HG03521 (cell line): ENCODE measurements around the gene RBM39.
"Not testable (repeated sequence)": the region's sequence is repeated elsewhere in the genome, so short reads cannot be mapped to it uniquely, and the experiment has no call there.

Experiments
- ATAC-seq: cut with Tn5 transposase; IDR thresholded peaks from one replicate; pipeline ENCODE4 v1.9.1; 2021; ENCODE audit warnings: mild to moderate bottlenecking, moderate library complexity; ENCODE audit not compliant: unreplicated experiment

Gene RBM39

DNA sequence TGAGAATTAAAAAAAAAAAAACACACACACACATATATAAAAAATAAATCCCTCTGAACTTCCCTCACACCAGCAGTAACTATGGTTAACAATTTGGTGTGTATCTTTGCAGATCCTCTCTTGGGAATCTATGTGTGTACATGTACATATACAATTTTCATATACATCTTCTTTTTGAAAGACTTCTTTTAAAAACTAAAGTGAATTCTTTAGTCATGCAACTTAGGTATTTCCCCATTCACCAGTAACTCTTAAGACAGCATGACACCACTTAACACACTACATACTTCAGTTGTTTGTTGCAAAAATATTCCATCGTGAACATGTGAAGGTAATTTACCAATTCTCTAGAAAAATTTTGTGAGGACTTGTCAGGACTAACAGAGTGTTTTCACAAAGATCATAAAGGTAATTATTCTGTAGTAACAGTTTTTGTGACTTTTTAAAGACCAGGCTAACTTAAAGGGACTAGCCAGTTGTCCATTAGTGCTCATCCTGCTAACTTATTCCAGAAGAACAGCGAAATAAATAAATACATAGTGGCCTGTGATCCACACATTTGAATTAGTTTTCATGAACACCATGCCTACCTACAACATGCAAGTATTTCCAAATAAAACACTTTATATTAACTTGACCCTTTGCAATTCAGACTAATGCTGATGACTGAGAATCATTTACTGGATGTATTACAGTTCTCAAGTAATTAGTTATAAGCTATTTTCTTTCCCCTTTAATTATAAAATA lies 12.1 kb downstream of the RBM39 start:
- ATAC-seq = no peak

DNA sequence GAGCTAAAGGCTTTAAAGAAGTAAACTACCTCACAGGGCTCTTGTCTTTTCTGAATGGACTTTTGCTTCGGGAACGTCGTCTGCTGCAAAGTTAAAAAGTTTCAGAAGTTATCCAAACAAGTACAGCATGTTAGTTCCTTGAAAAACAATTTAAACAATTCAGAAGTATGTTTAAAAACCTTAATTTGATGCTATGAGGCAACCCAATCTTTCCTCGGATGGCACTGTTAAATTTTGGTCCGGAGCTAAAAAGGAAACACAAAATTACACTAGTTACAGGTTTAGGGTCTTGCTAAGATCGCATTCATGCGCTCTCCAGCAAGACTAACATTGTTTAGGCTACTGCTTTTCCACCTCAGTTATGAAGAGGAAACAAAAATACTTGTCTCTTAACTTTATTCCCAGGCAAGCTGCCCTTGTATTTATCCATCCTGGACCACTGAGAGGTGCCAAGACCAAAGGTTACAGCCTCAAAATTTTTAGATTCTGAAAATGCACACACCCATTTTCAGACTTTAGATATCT lies 12.7 kb downstream of the RBM39 start:
- no peak for ATAC-seq

DNA sequence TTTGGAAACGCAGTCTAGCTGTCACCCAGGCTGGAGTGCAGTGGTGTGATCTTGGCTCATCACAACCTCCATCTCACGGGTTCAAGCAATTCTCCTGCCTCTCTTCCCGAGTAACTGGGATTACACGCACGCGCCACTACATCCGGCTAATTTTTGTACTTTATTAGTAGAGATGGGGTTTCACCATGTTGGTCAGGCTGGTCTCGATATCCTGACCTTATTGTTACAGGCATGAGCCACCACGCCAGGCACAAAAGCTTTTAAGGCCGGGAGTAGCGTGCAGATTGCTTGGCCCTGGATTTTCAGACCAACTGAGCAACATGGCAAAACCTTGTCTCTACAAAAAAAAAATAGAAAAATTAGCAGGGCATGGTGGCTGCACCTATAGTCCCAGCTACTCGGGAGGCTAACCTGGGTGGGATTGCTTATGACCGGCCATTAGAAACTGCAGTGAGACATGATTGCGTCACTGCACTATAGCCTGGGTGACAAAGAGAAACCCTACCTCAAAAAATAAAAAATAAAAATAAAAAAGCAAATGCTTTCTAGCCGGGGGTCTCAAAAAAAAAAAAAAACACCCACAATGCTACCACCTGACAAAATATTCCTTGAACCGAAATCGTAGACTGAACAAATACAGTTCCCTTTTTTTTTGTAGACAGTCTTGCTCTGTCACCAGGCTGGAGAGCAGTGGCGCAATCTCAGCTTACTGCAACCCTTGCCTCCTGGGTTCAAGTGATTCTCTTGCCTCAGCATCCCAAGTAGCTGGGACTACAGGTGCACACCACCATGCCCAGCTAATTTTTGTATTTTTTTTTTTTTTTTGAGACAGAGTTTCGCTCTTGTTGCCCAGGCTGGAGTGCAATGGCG lies 15.0 kb downstream of the RBM39 start:
- ATAC-seq = no peak

DNA sequence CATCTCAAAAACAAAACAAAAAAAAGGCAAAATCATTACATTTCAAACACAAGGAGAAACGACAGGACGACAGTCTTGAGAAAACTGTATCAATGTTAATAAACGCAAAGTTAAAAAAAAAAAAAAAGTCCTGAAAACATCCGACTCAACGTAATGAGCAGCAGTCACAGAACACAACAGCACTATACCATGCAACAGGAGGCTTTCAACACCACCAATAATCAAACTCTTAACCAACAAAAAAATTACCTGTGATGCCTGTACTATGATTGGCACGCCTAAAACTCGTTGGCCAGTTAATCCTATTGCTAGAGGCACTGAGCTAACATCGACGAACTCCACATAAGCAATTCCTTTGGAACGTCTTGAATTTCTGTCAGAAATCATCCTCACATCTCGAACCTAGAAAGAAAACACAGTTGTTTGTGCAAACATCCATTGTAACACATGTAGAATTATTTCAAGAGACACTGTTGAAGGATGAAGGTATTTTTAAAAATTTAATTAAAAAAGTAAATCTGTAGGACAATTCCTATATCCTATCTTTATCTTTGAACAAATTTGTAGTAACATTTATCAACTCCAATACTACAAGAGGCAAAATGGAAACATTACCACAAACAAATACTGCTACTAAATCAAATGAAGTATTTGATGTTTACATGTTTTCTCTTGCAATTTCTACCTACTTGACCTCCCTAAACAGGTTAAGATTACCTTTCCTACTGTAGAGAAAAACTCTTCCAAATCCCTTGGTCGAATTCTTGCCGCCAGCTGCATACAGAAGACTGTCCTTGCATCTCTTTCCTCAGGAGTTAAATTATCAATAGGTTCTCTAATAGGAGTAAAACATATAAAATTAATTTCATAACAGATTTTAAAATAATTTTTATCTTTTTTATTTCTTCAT lies 17.5 kb downstream of the RBM39 start:
- no peak for ATAC-seq

DNA sequence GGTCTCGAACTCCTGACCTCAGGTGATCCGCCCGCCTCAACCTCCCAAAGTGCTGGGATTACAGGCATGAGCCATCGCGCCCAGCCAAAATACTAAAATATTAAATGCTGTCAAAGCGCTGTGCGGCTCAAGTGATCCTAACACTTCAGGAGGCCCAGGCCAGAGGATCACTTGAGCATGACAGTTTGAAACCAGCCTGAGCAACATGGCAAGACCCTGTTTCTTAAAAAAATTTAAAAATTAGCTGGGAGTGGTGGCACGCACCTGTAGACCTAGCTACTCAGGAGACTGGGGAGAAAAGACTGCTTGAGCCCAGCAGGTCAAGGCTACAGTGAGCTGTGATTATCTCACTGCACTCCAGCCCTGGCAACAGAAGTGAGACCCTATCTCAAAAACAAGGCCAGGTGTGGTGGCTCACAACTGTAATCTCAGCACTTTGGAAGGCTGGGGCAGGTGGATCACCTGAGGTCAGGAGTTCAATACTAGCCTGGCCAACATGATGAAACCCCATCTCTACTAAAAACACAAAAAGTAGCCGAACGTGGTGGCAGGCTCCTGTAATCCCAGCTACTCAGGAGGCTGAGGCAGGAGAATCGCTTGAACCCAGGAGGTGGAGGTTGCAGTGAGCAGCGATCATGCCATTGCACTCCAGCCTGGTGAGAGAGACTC lies 18.3 kb downstream of the RBM39 start:
- ATAC-seq = not testable (repeated sequence)

DNA sequence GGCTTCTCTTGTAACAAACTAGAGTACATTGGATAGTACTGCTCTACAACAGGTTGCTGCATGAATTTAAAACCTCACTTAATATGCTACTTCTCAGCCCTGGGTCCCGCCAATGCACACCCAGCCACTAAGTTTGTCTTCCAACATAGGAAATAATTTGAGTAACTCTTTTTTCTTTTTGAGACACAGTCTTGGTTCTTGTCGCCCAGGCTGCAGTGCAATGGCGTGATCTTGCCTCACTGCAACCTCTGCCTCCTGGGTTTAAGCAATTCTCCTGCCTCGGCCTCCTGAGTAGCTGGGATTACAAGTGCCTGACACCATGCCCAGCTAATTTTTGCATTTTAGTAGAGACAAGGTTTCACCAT lies 18.8 kb downstream of the RBM39 start:
- ATAC-seq = not testable (repeated sequence)

DNA sequence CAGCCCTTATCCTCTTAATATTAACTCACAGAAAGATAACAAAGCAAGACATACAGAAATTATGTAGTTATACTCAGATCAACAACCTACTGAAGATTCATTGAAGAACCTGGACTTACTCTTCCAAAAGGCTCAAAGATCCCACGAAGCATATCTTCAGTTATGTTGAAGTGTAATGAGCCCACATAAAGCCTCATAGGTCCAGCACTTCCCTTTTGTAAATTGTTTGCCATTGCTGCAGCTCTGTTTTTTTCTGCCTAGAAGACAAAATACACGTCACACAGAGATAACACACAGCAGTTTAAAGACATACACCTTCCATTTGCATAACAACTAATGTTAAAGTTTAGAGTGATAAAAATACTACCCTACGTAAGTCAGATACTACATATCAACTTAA lies 20.4 kb downstream of the RBM39 start:
- ATAC-seq = no peak

DNA sequence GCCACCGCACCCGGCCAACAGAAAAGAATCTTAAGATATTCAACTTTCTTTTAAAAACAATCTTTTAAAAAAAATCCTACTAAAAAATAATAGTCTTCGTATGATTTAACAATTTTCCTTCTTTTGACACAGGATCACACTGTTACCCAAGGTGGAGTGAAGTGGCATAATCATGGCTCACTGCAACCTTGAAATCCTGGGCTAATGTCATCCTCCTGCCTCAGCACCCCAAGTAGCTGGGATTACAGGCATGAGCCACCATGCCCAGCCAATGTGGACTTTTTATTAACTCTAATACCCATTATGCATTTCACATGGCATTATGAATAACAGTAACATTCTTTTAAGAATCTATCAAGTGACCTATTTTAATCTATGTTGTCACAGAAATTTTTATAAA lies 20.8 kb downstream of the RBM39 start:
- no peak for ATAC-seq

DNA sequence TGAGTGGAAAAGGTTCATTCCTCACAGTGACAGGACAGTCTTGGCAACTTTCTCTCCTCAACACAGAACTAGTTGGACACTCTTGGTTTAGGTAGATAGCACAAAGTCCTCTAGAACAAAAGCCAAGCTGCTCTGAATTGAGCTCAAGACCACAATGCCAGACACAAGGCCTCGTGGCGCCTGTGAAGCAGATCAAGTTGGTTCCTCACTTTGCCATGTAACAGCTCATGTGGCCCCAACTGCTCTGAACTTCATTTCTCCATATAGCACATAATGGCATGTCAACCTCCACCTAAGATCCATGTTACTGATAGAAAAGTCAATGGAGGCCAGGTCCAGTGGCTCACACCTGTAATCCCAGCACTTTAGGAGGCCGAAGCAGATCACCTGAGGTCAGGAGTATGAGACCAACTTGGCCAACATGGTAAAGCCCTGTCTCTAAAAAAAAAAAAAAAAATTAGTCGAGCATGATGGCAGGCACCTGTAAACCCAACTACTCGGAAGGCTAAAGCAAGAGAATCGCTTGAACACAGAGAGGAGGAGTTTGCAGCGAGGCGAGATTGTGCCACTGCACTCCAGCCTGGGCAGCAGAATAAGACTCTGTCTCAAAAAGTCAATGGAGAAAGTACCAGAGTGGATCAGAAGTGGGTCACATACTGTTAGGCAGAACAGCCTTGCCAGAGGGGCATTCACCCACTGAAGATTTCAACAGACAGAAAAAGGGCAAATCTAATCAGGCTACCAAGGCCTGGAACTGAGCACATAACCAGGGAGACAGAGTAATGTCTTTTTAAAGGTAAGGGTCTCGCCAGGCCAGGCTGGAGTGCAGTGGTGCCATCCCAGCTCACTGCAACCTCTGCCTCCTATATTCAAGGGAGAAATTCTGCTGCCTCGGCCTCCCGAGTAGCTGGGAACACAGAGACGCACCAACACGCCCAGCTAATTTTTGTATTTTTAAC lies 21.6 kb downstream of the RBM39 start:
- ATAC-seq = no peak

DNA sequence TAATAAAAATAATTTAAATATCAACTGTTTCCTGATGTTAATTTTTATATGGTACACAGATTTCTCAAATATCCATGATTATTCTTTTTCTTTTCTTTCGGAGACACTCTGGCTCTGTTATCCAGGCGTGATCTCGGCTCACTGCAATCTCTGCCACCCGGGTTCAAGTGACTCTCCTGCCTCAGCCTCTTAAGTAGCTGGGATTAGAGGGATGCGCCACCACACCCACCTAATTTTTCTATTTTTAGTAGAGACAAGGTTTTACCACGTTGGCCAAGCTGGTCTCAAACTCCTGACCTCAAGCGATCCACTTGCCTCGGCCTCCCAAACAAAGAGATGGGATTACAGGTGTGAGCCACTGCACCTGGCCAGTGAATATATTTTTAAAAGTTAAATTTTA lies 22.3 kb downstream of the RBM39 start:
- ATAC-seq = no peak

DNA sequence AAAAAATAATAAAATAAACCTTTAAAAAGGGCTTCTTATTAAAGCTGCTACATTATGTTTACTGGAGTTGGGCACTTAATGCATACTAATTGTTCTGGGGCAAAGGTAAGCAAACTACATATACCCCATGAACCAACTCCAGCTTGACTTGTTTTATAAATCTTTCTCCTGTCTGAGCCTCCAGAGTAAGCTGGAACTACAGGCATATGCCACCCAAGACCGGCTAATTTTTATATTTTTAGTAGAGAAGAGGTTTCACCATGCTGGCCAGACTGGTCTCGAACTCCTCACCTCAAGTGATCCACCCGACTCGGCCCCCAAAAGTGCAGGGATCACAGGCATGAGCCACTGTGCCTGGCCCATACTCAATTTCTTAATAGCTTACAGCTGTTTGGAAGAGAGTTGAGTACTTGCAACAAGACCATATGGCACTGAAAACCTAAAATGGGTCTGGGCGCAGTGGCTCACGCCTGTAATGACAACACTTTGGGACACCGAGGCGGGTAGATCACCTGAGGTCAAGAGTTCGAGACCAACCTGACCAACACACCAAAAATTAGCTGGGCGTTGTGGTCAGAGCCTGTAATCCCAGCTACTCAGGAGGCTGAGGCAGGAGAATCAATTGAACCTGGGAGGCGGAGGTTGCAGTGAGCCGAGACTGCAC lies 23.0 kb downstream of the RBM39 start:
- ATAC-seq = no peak

DNA sequence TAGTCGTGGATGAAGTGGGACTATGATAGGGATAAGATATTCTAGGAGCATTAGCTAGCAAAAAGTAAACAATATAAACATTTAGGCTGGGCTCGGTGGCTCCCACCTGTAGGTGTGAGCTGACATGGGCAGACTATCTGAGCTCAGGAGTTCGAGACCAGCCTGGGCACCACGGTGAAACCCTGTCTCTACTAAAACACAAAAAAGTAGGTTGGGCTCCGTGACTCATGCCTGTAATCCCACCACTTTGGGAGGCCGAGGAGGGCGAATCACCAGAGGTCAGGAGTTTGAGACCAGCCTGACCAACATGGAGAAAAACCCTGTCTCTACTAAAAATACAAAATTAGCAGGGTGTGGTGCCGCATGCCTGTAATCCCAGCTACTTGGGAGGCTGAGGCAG lies 23.7 kb downstream of the RBM39 start:
- not testable (repeated sequence) for ATAC-seq

DNA sequence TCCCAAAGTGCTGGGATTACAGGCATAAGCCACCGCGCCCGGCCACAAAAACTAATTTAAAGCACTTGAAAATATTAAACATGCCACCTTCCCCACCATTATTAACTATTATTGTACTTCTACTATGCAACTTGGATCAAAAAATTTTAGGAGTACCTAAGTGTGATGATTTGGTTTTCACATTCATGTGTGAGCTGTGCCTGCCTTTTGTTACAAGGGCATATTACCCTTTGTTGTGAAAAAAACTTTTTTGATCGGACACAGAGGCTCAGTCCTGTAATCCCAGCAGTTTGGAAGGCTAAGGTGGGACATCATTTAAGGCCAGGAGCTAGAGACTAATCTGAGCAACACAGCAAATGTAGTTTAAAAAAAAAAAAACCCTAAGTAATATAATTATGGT lies 25.7 kb downstream of the RBM39 start:
- ATAC-seq = no peak

DNA sequence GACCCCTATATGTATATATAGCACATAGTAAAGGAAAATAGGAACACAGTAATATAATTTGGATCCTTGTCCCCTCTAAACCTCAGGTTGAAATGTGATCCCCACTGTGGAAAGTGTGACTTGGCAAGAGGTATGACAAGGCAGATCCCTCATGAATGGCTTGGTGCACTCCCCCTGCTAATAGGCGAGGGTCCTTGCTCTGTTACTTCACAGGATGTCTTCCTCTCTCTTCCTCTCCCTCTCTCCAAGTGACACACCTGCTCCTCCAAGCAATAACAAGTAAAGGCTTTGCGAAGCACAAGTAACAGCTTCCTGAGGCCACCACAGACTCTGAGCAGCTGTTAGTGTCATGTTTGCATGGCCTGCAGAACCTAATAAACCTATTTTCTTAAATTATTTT lies 26.4 kb downstream of the RBM39 start:
- ATAC-seq = no peak

DNA sequence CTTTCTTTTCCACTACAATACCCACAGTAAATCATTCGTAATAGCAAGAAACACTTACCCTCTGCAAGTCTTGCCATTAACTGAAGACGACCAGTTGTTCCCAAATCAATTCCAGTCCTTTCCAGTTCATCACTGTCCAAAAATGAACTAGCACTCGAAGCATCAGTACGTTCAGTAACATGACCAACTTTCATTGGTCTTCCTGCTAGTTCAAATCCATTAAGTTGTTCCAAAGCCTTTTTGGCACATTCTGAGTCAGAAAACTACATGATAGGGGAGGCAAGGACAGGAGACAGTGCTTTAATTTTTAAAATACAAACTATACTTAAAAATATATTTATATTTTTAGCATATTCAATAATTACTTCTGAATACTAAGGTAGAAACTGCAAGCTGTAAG lies 27.9 kb downstream of the RBM39 start:
- no peak for ATAC-seq

DNA sequence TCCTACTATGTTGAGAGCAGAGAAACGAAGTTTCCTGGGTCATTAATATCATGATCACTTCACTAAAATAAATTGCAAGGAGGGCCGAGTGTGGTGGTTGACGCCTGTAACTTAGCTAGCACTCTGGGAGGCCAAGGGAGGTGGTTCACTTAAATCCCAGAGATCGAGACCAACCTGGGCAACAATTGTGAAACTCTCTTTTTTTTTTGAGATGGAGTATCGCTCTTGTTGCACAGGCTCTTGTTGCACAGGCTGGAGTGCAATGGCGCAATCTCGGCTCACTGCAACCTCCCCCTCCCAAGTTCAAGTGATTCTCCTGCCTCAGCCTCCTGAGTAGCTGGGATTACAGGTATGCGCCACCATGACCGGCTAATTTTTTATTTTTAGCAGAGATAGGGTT lies 28.9 kb downstream of the RBM39 start:
- not testable (repeated sequence) for ATAC-seq

DNA sequence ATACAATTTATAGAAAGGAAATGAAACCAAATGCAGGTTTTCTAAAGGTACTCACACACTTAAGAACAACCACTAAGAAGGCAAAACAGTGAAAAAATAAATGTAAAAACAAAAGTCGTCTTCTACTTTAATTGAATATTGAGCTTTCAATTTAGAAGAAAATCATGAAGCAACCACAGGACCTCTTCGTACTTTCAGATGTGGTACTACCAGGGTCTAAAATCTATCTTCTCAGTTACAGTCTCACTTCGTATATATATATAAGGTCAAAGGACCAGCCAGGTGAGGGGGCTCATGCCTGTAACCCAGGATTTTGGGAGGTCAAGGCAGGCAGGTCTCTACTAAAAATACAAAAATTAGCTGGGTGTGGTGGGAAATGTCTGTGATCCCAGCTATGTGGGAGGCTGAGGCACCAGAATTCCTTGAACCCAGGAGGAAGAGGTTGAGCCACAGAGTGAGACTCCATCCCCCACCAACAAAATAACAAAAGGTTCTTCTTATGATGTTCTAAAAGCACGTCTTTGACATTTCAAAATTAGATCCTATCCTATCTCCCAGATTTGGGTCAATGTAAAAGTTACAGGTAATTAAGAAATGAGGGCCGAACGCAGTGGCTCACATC lies 30.4 kb downstream of the RBM39 start:
- no peak for ATAC-seq

DNA sequence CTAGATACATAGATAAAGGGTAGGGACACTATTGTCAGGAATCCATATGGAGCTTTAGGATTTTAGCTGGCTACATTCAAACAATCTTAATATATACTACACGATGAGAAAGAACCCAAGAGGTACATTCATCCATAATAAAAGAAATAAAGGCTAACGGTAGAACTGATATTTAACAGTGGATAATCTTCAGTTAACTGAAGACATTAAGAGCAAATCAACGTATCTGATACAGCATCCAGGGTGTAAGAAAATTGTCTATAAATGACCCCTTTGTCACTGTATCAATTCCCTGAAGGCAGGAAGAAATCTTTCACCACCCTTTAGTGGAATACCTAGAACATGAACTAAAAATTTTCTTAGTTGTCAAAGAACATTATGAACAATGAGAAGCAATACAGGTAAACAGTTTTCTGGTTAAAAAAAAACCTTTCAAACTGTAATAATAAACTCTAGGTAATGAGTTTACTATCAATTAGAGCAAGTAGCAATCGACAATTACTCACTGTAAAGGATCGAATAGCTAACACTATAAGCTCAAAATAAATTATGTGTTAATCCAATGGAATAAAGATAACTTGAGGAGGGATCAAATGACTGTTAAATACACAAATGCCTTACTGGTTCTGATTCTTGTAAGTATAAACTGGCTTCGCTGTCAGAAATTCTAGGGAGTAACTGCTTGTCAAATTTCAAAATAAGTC lies 31.0 kb downstream of the RBM39 start:
- ATAC-seq = no peak
